BJ (cell line): ENCODE measurements around the gene TNFRSF21. TPM values are rescaled to one million over a fixed set of nuclear protein-coding genes. Genes with fewer than 3 reads are reported as not detected.

Source experiments
- CTCF ChIA-PET: fragments of 350-600 bp; formaldehyde crosslinking; extraction: SDS; loops from one replicate; lab custom pipeline; 2021; ENCODE audit warnings: antibody characterized with exemption, inconsistent platforms; lab: Yijun Ruan, JAX
- POLR2A ChIA-PET: fragments of 300-600 bp; sonication (Branson Sonifier 250); formaldehyde crosslinking; extraction: SDS; loops from one replicate; lab custom pipeline; 2021; ENCODE audit warnings: antibody characterized with exemption; lab: Charles Lee
- DNase-seq: peaks from one replicate; pipeline ENCODE4 v3.0.0-alpha.2; 2011; ENCODE audit warnings: low read depth
- H3K27me3 ChIP-seq: 2 replicates; pipeline ENCODE4 v1.6.0; 2011; ENCODE audit warnings: low read length; ENCODE audit not compliant: control insufficient read depth, insufficient read depth
- H3K36me3 ChIP-seq: 2 replicates; pipeline ENCODE4 v1.5.1; 2011; ENCODE audit warnings: low read length; ENCODE audit not compliant: control insufficient read depth, insufficient read depth
- H3K4me3 ChIP-seq: 2 replicates; pipeline ENCODE4 v1.5.1; 2011; ENCODE audit warnings: low read depth, mild to moderate bottlenecking, control low read depth, low read length
- polyA minus RNA-seq: library from RNA; depleted of rRNA, polyadenylated mRNA; stranded (reverse); fragments of >200 nt; gene quantifications from 2 replicates; pipeline ENCODE4 v1.2.3, GENCODE V29; 2011; rRNA and poly(A)+ RNA removed
- polyA plus RNA-seq: library from polyadenylated mRNA; depleted of rRNA; stranded (reverse); fragments of >200 nt; gene quantifications from 2 replicates; pipeline ENCODE4 v1.2.3, GENCODE V29; 2011; rRNA removed
- TF ChIP-seq, protein P1 (sequence below): IDR thresholded peaks from 2 replicates; pipeline ENCODE4 v1.5.1; 2011; ENCODE audit warnings: low read depth, mild to moderate bottlenecking, control low read depth, inconsistent platforms, low read length, moderate library complexity; ENCODE audit not compliant: insufficient read depth

TNFRSF21 gene
- polyA plus RNA-seq (2.4 and 3.6 TPM in 2 replicates), polyA minus RNA-seq (6.0 and 8.5 TPM in 2 replicates)

GRCh38 chr6:47309291-47310130 lies at the start of gene TNFRSF21:
Gene TNFRSF21 (minus strand): TSS chr6:47309905. CDS start chr6:47309511, 394 bp downstream.
- Histone ChIP-seq H3K27me3 (no peaks in the 10 kb centered on the region), H3K4me3 (peak within 1 kb of the TSS; percentile 66), H3K36me3 (no peaks in the 10 kb centered on the region)
- ChIA-PET CTCF (interaction anchor here (0.6 to 7.1 kb wide), 16 partner anchors 8 to 461 kb away, joined by 3 to 175 read pairs (median 5); no protein-coding TSS in a partner anchor), POLR2A (no interaction called here)
- peak; percentile 26 for DNase-seq
- TF ChIP-seq, protein P1, sequence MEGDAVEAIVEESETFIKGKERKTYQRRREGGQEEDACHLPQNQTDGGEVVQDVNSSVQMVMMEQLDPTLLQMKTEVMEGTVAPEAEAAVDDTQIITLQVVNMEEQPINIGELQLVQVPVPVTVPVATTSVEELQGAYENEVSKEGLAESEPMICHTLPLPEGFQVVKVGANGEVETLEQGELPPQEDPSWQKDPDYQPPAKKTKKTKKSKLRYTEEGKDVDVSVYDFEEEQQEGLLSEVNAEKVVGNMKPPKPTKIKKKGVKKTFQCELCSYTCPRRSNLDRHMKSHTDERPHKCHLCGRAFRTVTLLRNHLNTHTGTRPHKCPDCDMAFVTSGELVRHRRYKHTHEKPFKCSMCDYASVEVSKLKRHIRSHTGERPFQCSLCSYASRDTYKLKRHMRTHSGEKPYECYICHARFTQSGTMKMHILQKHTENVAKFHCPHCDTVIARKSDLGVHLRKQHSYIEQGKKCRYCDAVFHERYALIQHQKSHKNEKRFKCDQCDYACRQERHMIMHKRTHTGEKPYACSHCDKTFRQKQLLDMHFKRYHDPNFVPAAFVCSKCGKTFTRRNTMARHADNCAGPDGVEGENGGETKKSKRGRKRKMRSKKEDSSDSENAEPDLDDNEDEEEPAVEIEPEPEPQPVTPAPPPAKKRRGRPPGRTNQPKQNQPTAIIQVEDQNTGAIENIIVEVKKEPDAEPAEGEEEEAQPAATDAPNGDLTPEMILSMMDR = peak; percentile 98

GRCh38 chr6:47358440-47359225 lies 48.9 kb upstream of the TNFRSF21 start:
- DNase-seq = no peak
- ChIA-PET POLR2A (no interaction called here), CTCF (no interaction called here)
- Histone ChIP-seq H3K4me3 (no peak overlapping the region), H3K36me3 (no peaks in the 10 kb centered on the region), H3K27me3 (no peaks in the 10 kb centered on the region)
- TF ChIP-seq, protein P1 = no peak

DNA sequence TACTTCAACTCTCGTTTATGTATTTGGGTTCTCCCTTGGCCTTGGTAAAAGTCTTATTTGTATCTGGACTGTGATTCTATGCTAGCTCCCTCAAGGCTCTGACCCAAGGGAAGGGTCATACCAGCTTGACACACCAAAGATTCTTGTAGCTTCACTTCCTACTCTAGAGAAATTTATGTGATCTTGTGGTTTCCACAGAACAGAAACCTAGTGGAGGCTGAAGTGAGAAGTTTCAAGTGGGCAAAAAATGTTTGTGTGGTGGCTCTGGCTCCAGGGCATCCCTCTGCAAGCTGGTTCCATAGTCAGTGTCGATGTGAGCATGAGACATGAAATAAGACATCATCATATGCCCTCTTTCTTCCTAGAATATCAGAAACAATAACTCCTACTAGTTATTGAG lies 48.1 kb upstream of the TNFRSF21 start:
- no peaks in the 10 kb centered on the region for H3K36me3 ChIP-seq
- POLR2A ChIA-PET = no interaction called here
- CTCF ChIA-PET = interaction anchor here (0.5 kb wide), 1 partner anchor 635 kb away, joined by 3 read pairs; no protein-coding TSS in a partner anchor
- H3K27me3 ChIP-seq = no peaks in the 10 kb centered on the region
- DNase-seq = no peak
- H3K4me3 ChIP-seq = no peak overlapping the region
- TF ChIP-seq, protein P1 = no peak

- CTCF ChIA-PET = no interaction called here
Observed at GRCh38 chr6:47355496-47355895, 45.8 kb upstream of the TNFRSF21 start.

More at GRCh38 chr6:47355496-47355895, 45.8 kb upstream of the TNFRSF21 start:
- Histone ChIP-seq H3K27me3 (no peaks in the 10 kb centered on the region), H3K36me3 (no peaks in the 10 kb centered on the region), H3K4me3 (no peak overlapping the region)
- POLR2A ChIA-PET = no interaction called here
- TF ChIP-seq, protein P1 = no peak
- no peak for DNase-seq
